Thyroid gland (tissue), 4 donors: ENCODE results near the gene NACA2. TPM values are rescaled to one million over a fixed set of nuclear protein-coding genes. Genes with fewer than 3 reads are reported as not detected.
"Not testable (repeated sequence)": the region's sequence is repeated elsewhere in the genome, so short reads cannot be mapped to it uniquely, and the experiment has no call there.

ENCODE experiments used
- DNase-seq, 2 donors: peaks; one replicate each; pipeline ENCODE4 v3.0.0-alpha.2; 2019
- H3K27ac ChIP-seq, 3 donors: fragments of 200-600 bp; sonication (generic); 1 replicate in 2 of 3; 2 replicates in 1 of 3; pipeline ENCODE4 v1.5.1; 2016 to 2019; ENCODE audit warnings: mild to moderate bottlenecking in 1 of 3, moderate library complexity in 1 of 3
- H3K27me3 ChIP-seq: fragments of 200-600 bp; sonication (generic); one replicate; pipeline ENCODE4 v1.5.1; 2019
- H3K36me3 ChIP-seq, 2 donors: fragments of 200-600 bp; sonication (generic); one replicate each; pipeline ENCODE4 v1.5.1; 2016 to 2019
- H3K4me1 ChIP-seq, 2 donors: fragments of 200-600 bp; sonication (generic); one replicate each; pipeline ENCODE4 v1.5.1; 2017 to 2019
- H3K4me3 ChIP-seq, 3 donors: fragments of 200-600 bp; sonication (generic); replicated peaks in 1 of 3; 1 replicate in 2 of 3; 2 replicates in 1 of 3; pipeline ENCODE4 v1.5.1; 2016; ENCODE audit warnings: mild to moderate bottlenecking in 1 of 3
- H3K9me3 ChIP-seq: fragments of 200-600 bp; sonication (generic); one replicate; pipeline ENCODE4 v1.5.1; 2017
- CTCF ChIP-seq, 6 experiments: fragments of 200-600 bp in 3 of 6; fragments of 450-650 bp in 3 of 6; sonication (generic) in 3 of 6; IDR thresholded peaks; one replicate each; pipeline ENCODE4 v1.5.1; 2016 to 2019; ENCODE audit warnings: antibody characterized with exemption in 6 of 6, mild to moderate bottlenecking in 2 of 6, inconsistent platforms in 1 of 6, moderate library complexity in 1 of 6
- POLR2A ChIP-seq, 2 donors: fragments of 450-650 bp; IDR thresholded peaks; one replicate each; pipeline ENCODE4 v1.6.1; 2017; ENCODE audit warnings: antibody characterized with exemption in 2 of 2, mild to moderate bottlenecking in 2 of 2, moderate library complexity in 1 of 2
- WGBS, 2 donors: methylation state at CpG; one replicate each; pipeline ENCODE4 v1.1.5; 2017; 5-methylcytosine and 5-hydroxymethylcytosine counted together
- intact Hi-C: fragments of 100-400 bp; cut with DNase I; formaldehyde crosslinking; loops from one replicate; pipeline ENCODE4 v1.15.1; 2023
- total RNA-seq, 4 donors: library from RNA; depleted of rRNA; stranded (reverse); fragments of >200 nt; gene quantifications; one replicate each; pipeline ENCODE4 v1.2.3, GENCODE V29; 2016

Gene NACA2
- total RNA-seq, 4 donors from 2014 or later = not detected

- Histone ChIP-seq H3K9me3 (no peaks in the 10 kb centered on the region), H3K27me3 (no peaks in the 10 kb centered on the region), H3K4me1 (no peaks in the 10 kb centered on the region), H3K4me3 (no peak overlapping the region), H3K27ac (no peak overlapping the region), H3K36me3 (no peaks in the 10 kb centered on the region)
- no peak for TF ChIP-seq CTCF (IDR thresholded peaks at IDR 0.05)
- TF ChIP-seq POLR2A (IDR thresholded peaks at IDR 0.05) = no peak
- intact Hi-C loops = no loop called here
- DNase-seq = no peak
These were observed 43.1 kb upstream of the NACA2 start for GRCh38 chr17:61634011-61634539.

GRCh38 chr17:61632826-61633225, 41.8 kb upstream of the NACA2 start:
- H3K4me3 ChIP-seq = no peak overlapping the region
- no peaks in the 10 kb centered on the region for H3K27me3 ChIP-seq
- 91 to 94% methylated on average over 1 of the region's 1 CpG for WGBS, 2 donors
- no peaks in the 10 kb centered on the region for H3K9me3 ChIP-seq
- intact Hi-C loops = no loop called here
- no peak overlapping the region for H3K27ac ChIP-seq
- no peaks in the 10 kb centered on the region for H3K36me3 ChIP-seq
- H3K4me1 ChIP-seq = no peaks in the 10 kb centered on the region
- TF ChIP-seq CTCF (IDR thresholded peaks at IDR 0.05) = no peak
- no peak for TF ChIP-seq POLR2A (IDR thresholded peaks at IDR 0.05)
- no peak for DNase-seq

GRCh38 chr17:61631800-61632199, 40.8 kb upstream of the NACA2 start:
- intact Hi-C loops = no loop called here
- Histone ChIP-seq H3K27ac (no peak overlapping the region), H3K9me3 (no peaks in the 10 kb centered on the region), H3K27me3 (no peaks in the 10 kb centered on the region), H3K36me3 (no peaks in the 10 kb centered on the region), H3K4me1 (no peaks in the 10 kb centered on the region), H3K4me3 (no peak overlapping the region)
- TF ChIP-seq CTCF (IDR thresholded peaks at IDR 0.05) (no peak), POLR2A (IDR thresholded peaks at IDR 0.05) (no peak)
- DNase-seq = no peak
- 64 to 94% methylated on average over 1 of the region's 1 CpG for WGBS, 2 donors

- H3K27ac ChIP-seq, H3K9me3 ChIP-seq, H3K4me3 ChIP-seq, intact Hi-C loops, H3K36me3 ChIP-seq, H3K27me3 ChIP-seq, H3K4me1 ChIP-seq: not testable (repeated sequence)
- WGBS, 2 donors = 39 to 40% methylated on average over 4 of the region's 4 CpGs
- DNase-seq = peak; percentile 32 to 66
These were observed 37.1 kb upstream of the NACA2 start for GRCh38 chr17:61628158-61628557.

- Histone ChIP-seq H3K27ac (no peak overlapping the region), H3K9me3 (no peaks in the 10 kb centered on the region), H3K27me3 (no peaks in the 10 kb centered on the region), H3K36me3 (no peaks in the 10 kb centered on the region), H3K4me3 (no peak overlapping the region), H3K4me1 (no peaks in the 10 kb centered on the region)
- DNase-seq = no peak
- intact Hi-C loops = no loop called here
- WGBS, 2 donors = 17 to 30% methylated on average over 2 of the region's 2 CpGs
- TF ChIP-seq CTCF (IDR thresholded peaks at IDR 0.05) (no peak), POLR2A (IDR thresholded peaks at IDR 0.05) (no peak)
These were observed 36.6 kb upstream of the NACA2 start for GRCh38 chr17:61627658-61628057.

GRCh38 chr17:61627125-61627524, 36.1 kb upstream of the NACA2 start:
- Histone ChIP-seq H3K36me3 (no peaks in the 10 kb centered on the region), H3K4me1 (no peaks in the 10 kb centered on the region), H3K27ac (no peak overlapping the region), H3K4me3 (no peak overlapping the region), H3K27me3 (no peaks in the 10 kb centered on the region), H3K9me3 (no peaks in the 10 kb centered on the region)
- intact Hi-C loops = no loop called here
- TF ChIP-seq POLR2A (IDR thresholded peaks at IDR 0.05) = no peak
- no peak for TF ChIP-seq CTCF (IDR thresholded peaks at IDR 0.05)
- no peak for DNase-seq
